ENCODE data around the gene MAPKBP1. TPM values are rescaled to one million over a fixed set of nuclear protein-coding genes. Genes with fewer than 3 reads are reported as not detected.

MAPKBP1 gene
- total RNA-seq, 1 donor from 2014 or later, result 11.9 TPM

- H3K4me3 ChIP-seq (ENCODE audit: low read depth, low read length), result peak overlapping the region; percentile 75
- no peaks in the 10 kb centered on the region for H3K27me3 ChIP-seq (ENCODE audit: control insufficient read depth, insufficient read depth, low read length)
- no peak for DNase-seq (ENCODE audit: low read depth)
- no peaks in the 10 kb centered on the region for H3K36me3 ChIP-seq (ENCODE audit: control insufficient read depth, insufficient read depth, low read length)
- TF ChIP-seq CTCF (IDR thresholded peaks at IDR 0.05; ENCODE audit: insufficient read depth, low read length, poor library complexity, severe bottlenecking), result no peak
Observed at GRCh38 chr15:41773332-41773728, 954 bp upstream of the MAPKBP1 start.

- Histone ChIP-seq H3K36me3 (ENCODE audit: control insufficient read depth, insufficient read depth, low read length) (no peaks in the 10 kb centered on the region), H3K27me3 (ENCODE audit: control insufficient read depth, insufficient read depth, low read length) (no peaks in the 10 kb centered on the region), H3K4me3 (ENCODE audit: low read depth, low read length) (peak overlapping the region; percentile 75)
- no peak for DNase-seq (ENCODE audit: low read depth)
- no peak for TF ChIP-seq CTCF (IDR thresholded peaks at IDR 0.05; ENCODE audit: insufficient read depth, low read length, poor library complexity, severe bottlenecking)
Observed at GRCh38 chr15:41773729-41774061, 589 bp upstream of the MAPKBP1 start.

- H3K4me3 ChIP-seq (ENCODE audit: low read depth, low read length), result peak overlapping the region; percentile 75
- TF ChIP-seq CTCF (IDR thresholded peaks at IDR 0.05; ENCODE audit: insufficient read depth, low read length, poor library complexity, severe bottlenecking), result no peak
- no peak for DNase-seq (ENCODE audit: low read depth)
- H3K27me3 ChIP-seq (ENCODE audit: control insufficient read depth, insufficient read depth, low read length), result no peaks in the 10 kb centered on the region
- H3K36me3 ChIP-seq (ENCODE audit: control insufficient read depth, insufficient read depth, low read length), result no peaks in the 10 kb centered on the region
Observed at GRCh38 chr15:41774882-41775417, 666 bp downstream of the MAPKBP1 start.

- H3K27me3 ChIP-seq (ENCODE audit: control insufficient read depth, insufficient read depth, low read length), result no peaks in the 10 kb centered on the region
- no peaks in the 10 kb centered on the region for H3K36me3 ChIP-seq (ENCODE audit: control insufficient read depth, insufficient read depth, low read length)
- TF ChIP-seq CTCF (IDR thresholded peaks at IDR 0.05; ENCODE audit: insufficient read depth, low read length, poor library complexity, severe bottlenecking), result no peak
- no peak for DNase-seq (ENCODE audit: low read depth)
- peak overlapping the region; percentile 75 for H3K4me3 ChIP-seq (ENCODE audit: low read depth, low read length)
Observed at GRCh38 chr15:41775651-41776050, 1.4 kb downstream of the MAPKBP1 start.

- no peak for TF ChIP-seq CTCF (IDR thresholded peaks at IDR 0.05; ENCODE audit: insufficient read depth, low read length, poor library complexity, severe bottlenecking)
- H3K36me3 ChIP-seq (ENCODE audit: control insufficient read depth, insufficient read depth, low read length), result no peaks in the 10 kb centered on the region
- DNase-seq (ENCODE audit: low read depth), result no peak
- H3K4me3 ChIP-seq (ENCODE audit: low read depth, low read length), result no peak overlapping the region
- no peaks in the 10 kb centered on the region for H3K27me3 ChIP-seq (ENCODE audit: control insufficient read depth, insufficient read depth, low read length)
Observed at GRCh38 chr15:41777421-41777973, 3.2 kb downstream of the MAPKBP1 start.

GRCh38 chr15:41778521-41778920 is 4.2 kb downstream of the MAPKBP1 start:
- H3K27me3 ChIP-seq (ENCODE audit: control insufficient read depth, insufficient read depth, low read length), result no peaks in the 10 kb centered on the region
- no peak for DNase-seq (ENCODE audit: low read depth)
- no peaks in the 10 kb centered on the region for H3K36me3 ChIP-seq (ENCODE audit: control insufficient read depth, insufficient read depth, low read length)
- H3K4me3 ChIP-seq (ENCODE audit: low read depth, low read length), result no peak overlapping the region
- TF ChIP-seq CTCF (IDR thresholded peaks at IDR 0.05; ENCODE audit: insufficient read depth, low read length, poor library complexity, severe bottlenecking), result no peak

Measured in kidney epithelial cell (primary cell).